Measurements from ENCODE around the gene HSD3B2. TPM values are rescaled to one million over a fixed set of nuclear protein-coding genes. Genes with fewer than 3 reads are reported as not detected.

HSD3B2 gene
- total RNA-seq, 4 donors from 2014 or later, result 0.72 TPM; not detected in 3

GRCh38 chr1:119420638-119421037 lies 5.7 kb downstream of the HSD3B2 start:
- no peak for DNase-seq (ENCODE audit: low spot score in 2 of 2)
- no peaks in the 10 kb centered on the region for H3K36me3 ChIP-seq
- H3K4me3 ChIP-seq, result no peak overlapping the region
- no peaks in the 10 kb centered on the region for H3K4me1 ChIP-seq
- no peaks in the 10 kb centered on the region for H3K27me3 ChIP-seq
- H3K27ac ChIP-seq, result no peak overlapping the region
- H3K9me3 ChIP-seq, result no peaks in the 10 kb centered on the region
- no peak for TF ChIP-seq POLR2A (IDR thresholded peaks at IDR 0.05)
- TF ChIP-seq CTCF (IDR thresholded peaks at IDR 0.05), result no peak
- TF ChIP-seq POLR2AphosphoS5 (IDR thresholded peaks at IDR 0.05), result no peak
- TF ChIP-seq EP300 (IDR thresholded peaks at IDR 0.05), result no peak

- no peak for TF ChIP-seq CTCF (IDR thresholded peaks at IDR 0.05)
- no peak for TF ChIP-seq EP300 (IDR thresholded peaks at IDR 0.05)
- no peak for TF ChIP-seq POLR2AphosphoS5 (IDR thresholded peaks at IDR 0.05)
- TF ChIP-seq POLR2A (IDR thresholded peaks at IDR 0.05), result no peak
- no peaks in the 10 kb centered on the region for H3K27me3 ChIP-seq
- no peaks in the 10 kb centered on the region for H3K9me3 ChIP-seq
- no peaks in the 10 kb centered on the region for H3K4me1 ChIP-seq
- no peaks in the 10 kb centered on the region for H3K36me3 ChIP-seq
- no peak overlapping the region for H3K4me3 ChIP-seq
- DNase-seq (ENCODE audit: low spot score in 2 of 2), result no peak
- no peak overlapping the region for H3K27ac ChIP-seq
These were observed 7.7 kb downstream of the HSD3B2 start for GRCh38 chr1:119422631-119423030.

GRCh38 chr1:119428991-119429390 lies 14.0 kb downstream of the HSD3B2 start:
- Histone ChIP-seq H3K9me3 (no peaks in the 10 kb centered on the region), H3K36me3 (no peaks in the 10 kb centered on the region), H3K27me3 (no peaks in the 10 kb centered on the region), H3K4me1 (no peaks in the 10 kb centered on the region), H3K4me3 (no peak overlapping the region), H3K27ac (no peak overlapping the region)
- no peak for DNase-seq (ENCODE audit: low spot score in 2 of 2)
- WGBS, result 76% methylated on average over 2 of the region's 2 CpGs
- TF ChIP-seq POLR2AphosphoS5 (IDR thresholded peaks at IDR 0.05) (no peak), CTCF (IDR thresholded peaks at IDR 0.05) (no peak), EP300 (IDR thresholded peaks at IDR 0.05) (no peak), POLR2A (IDR thresholded peaks at IDR 0.05) (no peak)

GRCh38 chr1:119429687-119430086 lies 14.7 kb downstream of the HSD3B2 start:
- Histone ChIP-seq H3K36me3 (no peaks in the 10 kb centered on the region), H3K4me1 (no peaks in the 10 kb centered on the region), H3K9me3 (no peaks in the 10 kb centered on the region), H3K27me3 (no peaks in the 10 kb centered on the region), H3K27ac (no peak overlapping the region), H3K4me3 (no peak overlapping the region)
- WGBS, result 73% methylated on average over 4 of the region's 4 CpGs
- DNase-seq (ENCODE audit: low spot score in 2 of 2), result no peak
- TF ChIP-seq POLR2A (IDR thresholded peaks at IDR 0.05), result no peak
- TF ChIP-seq POLR2AphosphoS5 (IDR thresholded peaks at IDR 0.05), result no peak

- Histone ChIP-seq H3K27me3 (no peaks in the 10 kb centered on the region), H3K4me3 (no peak overlapping the region), H3K9me3 (no peaks in the 10 kb centered on the region), H3K27ac (no peak overlapping the region), H3K4me1 (no peaks in the 10 kb centered on the region), H3K36me3 (no peaks in the 10 kb centered on the region)
- no peak for DNase-seq (ENCODE audit: low spot score in 2 of 2)
- TF ChIP-seq EP300 (IDR thresholded peaks at IDR 0.05) (no peak), POLR2A (IDR thresholded peaks at IDR 0.05) (no peak), POLR2AphosphoS5 (IDR thresholded peaks at IDR 0.05) (no peak), CTCF (IDR thresholded peaks at IDR 0.05) (no peak)
- 92% methylated on average over 2 of the region's 2 CpGs for WGBS
These were observed 15.5 kb downstream of the HSD3B2 start for GRCh38 chr1:119430486-119430885.

- no peak overlapping the region for H3K4me3 ChIP-seq
- WGBS, result 59% methylated on average over 3 of the region's 3 CpGs
- no peak overlapping the region for H3K27ac ChIP-seq
- no peaks in the 10 kb centered on the region for H3K36me3 ChIP-seq
- H3K27me3 ChIP-seq, result no peaks in the 10 kb centered on the region
- no peaks in the 10 kb centered on the region for H3K9me3 ChIP-seq
- TF ChIP-seq EP300 (IDR thresholded peaks at IDR 0.05) (no peak), CTCF (IDR thresholded peaks at IDR 0.05) (no peak), POLR2A (IDR thresholded peaks at IDR 0.05) (no peak), POLR2AphosphoS5 (IDR thresholded peaks at IDR 0.05) (no peak)
- no peaks in the 10 kb centered on the region for H3K4me1 ChIP-seq
- DNase-seq (ENCODE audit: low spot score in 2 of 2), result no peak
These were observed 16.9 kb downstream of the HSD3B2 start for GRCh38 chr1:119431836-119432235.
